GM18951 (cell line): Measurements from ENCODE around the gene TROAP.
"Not testable (repeated sequence)": the region's sequence is repeated elsewhere in the genome, so short reads cannot be mapped to it uniquely, and the experiment has no call there.

Experiments
- POLR2A ChIP-seq: IDR thresholded peaks from 4 replicates; pipeline ENCODE4 v1.6.1; 2011; ENCODE audit warnings: mild to moderate bottlenecking; ENCODE audit not compliant: insufficient read length, insufficient read depth; ENCODE audit errors: extremely low read depth
- in situ Hi-C: fragments of 300-500 bp; cut with MboI; formaldehyde crosslinking; loops from one replicate; pipeline ENCODE4 v1.12.0; 2022; ENCODE audit warnings: low sequenced_read_pairs, mixed read lengths, inconsistent platforms; ENCODE audit not compliant: unreplicated experiment

Gene TROAP

DNA sequence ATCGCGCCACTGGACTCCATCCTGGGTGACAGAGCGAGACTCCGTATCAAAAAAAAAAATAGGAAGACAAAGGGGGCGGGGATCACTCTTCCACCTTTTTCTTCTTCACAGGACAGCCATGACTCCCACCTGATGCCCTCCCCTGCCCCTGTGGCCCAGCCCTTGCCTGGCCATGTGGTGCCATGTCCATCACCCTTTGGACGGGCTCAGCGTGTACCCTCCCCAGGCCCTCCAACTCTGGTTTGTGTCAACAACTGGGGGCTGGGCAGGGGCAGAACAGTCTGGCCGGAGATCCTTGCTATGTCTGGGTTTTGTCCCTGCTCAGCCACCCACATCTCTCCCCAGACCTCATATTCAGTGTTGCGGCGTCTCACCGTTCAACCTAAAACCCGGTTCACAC, 5.8 kb downstream of the TROAP start:
- TF ChIP-seq POLR2A, result no peak
- in situ Hi-C loops, result no loop called here

- TF ChIP-seq POLR2A, result no peak
- in situ Hi-C loops, result no loop called here
Observed at GRCh38 chr12:49330032-49330619, 7.1 kb downstream of the TROAP start.

DNA sequence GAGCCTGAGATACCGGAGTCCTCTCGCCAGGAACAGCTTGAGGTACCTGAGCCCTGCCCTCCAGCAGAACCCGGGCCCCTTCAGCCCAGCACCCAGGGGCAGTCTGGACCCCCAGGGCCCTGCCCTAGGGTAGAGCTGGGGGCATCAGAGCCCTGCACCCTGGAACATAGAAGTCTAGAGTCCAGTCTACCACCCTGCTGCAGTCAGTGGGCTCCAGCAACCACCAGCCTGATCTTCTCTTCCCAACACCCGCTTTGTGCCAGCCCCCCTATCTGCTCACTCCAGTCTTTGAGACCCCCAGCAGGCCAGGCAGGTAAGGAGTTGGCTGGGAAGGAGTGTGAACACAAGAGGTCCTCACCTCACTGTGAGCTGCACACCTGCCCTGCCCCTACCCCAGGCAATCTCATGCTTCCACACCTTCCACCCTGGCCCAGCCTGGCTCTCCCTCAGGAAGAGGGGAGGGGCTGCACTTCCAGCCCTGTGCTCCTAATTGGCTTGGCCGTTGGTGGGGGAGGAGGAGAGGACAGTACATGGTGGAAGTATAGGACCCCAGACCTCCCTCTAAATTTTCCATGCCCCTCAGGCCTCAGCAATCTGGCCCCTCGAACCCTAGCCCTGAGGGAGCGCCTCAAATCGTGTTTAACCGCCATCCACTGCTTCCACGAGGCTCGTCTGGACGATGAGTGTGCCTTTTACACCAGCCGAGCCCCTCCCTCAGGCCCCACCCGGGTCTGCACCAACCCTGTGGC, 7.8 kb downstream of the TROAP start:
- in situ Hi-C loops, result no loop called here
- no peak for TF ChIP-seq POLR2A

DNA sequence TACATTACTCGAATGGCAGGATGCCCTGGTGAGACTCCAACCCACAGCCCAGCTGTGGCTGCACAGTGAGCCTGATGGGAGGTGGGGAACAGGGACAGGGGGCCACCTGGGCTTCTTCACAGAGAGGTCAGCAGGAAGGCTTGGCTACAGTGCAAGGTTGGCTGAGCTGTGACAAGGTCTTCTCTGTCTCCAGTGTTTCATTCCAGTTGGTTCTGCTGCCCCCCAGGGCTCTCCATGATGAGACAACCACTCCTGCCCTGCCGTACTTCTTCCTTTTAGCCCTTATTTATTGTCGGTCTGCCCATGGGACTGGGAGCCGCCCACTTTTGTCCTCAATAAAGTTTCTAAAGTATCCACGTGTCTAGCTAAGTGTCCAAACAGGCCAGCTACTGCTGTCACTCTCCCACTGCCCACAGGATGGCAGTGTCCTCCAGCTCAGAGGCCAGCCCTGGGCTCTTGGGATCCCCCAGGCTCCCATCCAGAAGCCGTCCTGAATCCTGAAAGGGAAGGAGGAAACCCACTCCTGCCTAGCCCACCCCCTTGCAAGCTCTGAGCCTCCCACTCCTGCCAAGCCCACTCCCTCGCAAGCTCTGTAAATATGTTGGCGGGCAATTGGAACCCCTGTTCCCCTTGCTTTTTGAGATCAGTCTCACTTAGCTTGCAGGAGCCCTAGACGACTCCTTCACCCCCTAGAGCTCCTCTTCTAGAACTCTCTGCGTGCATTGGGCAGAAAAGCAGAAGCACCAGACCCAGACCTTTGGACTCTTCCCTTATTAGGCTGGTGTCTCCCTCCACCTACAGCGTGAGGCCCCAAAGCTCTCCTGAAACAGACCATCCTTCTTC, 8.5 kb downstream of the TROAP start:
- in situ Hi-C loops, result no loop called here
- no peak for TF ChIP-seq POLR2A

GRCh38 chr12:49332441-49332861, 9.4 kb downstream of the TROAP start:
- no peak for TF ChIP-seq POLR2A
- in situ Hi-C loops, result no loop called here

- in situ Hi-C loops, result no loop called here
- TF ChIP-seq POLR2A, result no peak
Observed at GRCh38 chr12:49332891-49333371, 9.9 kb downstream of the TROAP start.

GRCh38 chr12:49333778-49334177, 10.7 kb downstream of the TROAP start:
- in situ Hi-C loops, result not testable (repeated sequence)

- TF ChIP-seq POLR2A, result no peak
- in situ Hi-C loops, result no loop called here
Observed at GRCh38 chr12:49334226-49334625, 11.2 kb downstream of the TROAP start.

- in situ Hi-C loops, result no loop called here
- no peak for TF ChIP-seq POLR2A
Observed at GRCh38 chr12:49334681-49335080, 11.6 kb downstream of the TROAP start.

DNA sequence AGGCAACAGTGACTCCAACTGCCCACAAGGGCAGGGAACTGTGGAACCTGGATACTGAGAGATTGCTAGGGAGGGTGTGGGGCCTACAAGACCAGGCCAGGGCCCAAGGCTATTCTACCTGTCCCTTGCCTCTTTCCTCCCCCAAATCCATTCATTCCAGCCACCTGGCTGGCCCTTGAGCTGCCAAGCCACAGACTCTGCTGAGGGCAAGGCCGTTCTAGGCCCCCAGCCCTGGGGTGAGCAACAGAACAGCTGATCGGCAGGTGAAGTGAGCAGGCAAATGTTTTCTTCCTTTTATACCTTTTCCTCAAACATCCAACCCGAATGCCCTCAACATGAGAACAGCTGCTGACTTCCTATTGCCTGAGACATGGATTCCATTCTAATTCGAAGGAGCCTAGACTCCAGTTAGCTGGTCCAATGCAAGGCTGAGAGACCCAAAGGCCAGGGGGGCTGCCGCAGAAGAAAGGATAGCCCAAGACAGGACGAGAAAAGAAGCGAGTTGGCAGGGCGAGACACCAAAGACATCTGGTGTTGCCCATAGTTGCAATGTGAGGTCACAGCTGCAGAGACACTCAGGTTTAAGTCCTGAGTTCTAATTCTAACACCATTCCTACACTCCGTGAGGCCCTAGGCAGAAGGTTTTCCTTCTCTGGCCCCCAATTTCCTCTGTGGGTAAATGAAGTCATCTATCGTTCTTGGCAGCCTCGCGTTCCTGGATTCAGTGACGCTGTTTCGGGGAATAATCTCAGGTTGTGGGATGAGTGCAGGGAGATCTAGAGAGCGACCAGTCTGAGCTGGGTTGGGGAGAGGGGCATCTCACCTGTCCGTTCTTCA, 12.3 kb downstream of the TROAP start:
- in situ Hi-C loops, result no loop called here

GRCh38 chr12:49335955-49336644, 13.0 kb downstream of the TROAP start:
- in situ Hi-C loops, result no loop called here

More for the DNA sequence above, 12.3 kb downstream of the TROAP start:
- no peak for TF ChIP-seq POLR2A

DNA sequence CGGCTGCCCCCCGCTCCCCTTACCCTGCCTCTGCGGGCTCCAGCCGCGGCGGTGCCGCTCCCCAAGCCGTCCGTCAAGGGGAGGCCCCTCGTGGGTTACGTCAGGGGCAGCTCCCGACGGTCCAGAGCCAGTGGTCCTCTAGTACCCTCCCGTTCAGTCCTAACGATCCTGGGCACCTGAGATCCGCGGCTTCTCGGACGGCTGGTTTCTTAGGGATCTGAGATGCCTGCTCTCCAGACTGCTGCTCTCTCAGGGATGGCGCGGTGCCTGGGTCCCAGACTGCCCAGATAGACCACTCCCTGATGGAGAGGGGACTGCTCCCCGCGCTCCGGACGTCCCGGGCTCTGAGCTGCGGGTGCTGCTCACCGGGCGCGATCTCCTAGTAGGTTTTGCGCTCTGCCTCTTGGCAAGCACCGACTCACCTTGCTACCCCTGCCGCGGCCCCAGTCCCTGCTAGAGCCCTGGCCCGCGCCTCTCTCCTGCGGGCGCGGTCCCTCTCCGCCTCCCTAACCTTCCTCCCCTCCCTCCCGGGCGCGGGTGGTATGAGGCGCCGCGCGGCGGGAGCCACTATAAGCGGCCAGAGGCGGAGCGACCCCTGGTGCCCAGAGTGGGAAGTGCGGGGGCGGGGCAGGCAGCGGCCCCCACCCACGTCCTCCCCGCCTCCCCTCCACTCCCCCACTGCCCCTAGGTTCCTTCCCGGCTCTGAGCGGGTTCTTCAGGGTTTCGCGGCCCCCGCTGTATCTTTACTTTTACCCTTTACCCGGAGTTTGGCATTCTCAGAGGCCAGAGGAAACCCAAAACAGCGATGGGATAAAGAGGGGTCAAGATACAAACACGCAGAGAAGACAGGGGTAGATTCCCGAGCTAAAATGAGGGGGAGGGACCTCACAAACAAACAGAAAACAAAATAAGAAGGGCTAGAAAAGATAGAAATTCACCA, 13.9 kb downstream of the TROAP start, which contains the start of gene C1QL4:
C1QL4 (minus strand) TSS at position 544 of the 940 bp plus-strand sequence. CDS start 711 bp downstream, outside the sequence.
- no peak for TF ChIP-seq POLR2A
- in situ Hi-C loops, result no loop called here

More at GRCh38 chr12:49335955-49336644, 13.0 kb downstream of the TROAP start:
- no peak for TF ChIP-seq POLR2A
